Measurements from ENCODE around the gene ANTKMT.

The ANTKMT gene

GRCh38 chr16:728131-728889 is 7.4 kb downstream of the ANTKMT start:
- no peak overlapping the region for H3K9ac ChIP-seq (ENCODE audit: low read depth in 1 of 2, low read length in 2 of 2)

GRCh38 chr16:728890-729744 is 8.2 kb downstream of the ANTKMT start:
- H3K4me3 ChIP-seq (ENCODE audit: low read depth in 1 of 2, low read length in 2 of 2): no peak overlapping the region
- H3K27ac ChIP-seq (ENCODE audit: low read depth, low read length): no peak overlapping the region
- H3K27me3 ChIP-seq (ENCODE audit: control insufficient read depth in 1 of 2, insufficient read depth in 2 of 2, low read length in 2 of 2): peaks cover 15 to 22% of the 10 kb centered on the region in 2 donors
- peaks cover 12 to 16% of the 10 kb centered on the region in 2 donors for H3K36me3 ChIP-seq (ENCODE audit: control insufficient read depth in 1 of 2, insufficient read depth in 2 of 2, low read length in 2 of 2)
- peaks cover 0 to 18% of the 10 kb centered on the region in 2 donors for H3K4me1 ChIP-seq (ENCODE audit: control insufficient read depth in 1 of 2, insufficient read depth in 2 of 2, low read length in 2 of 2)
- H3K9me3 ChIP-seq (ENCODE audit: control insufficient read depth in 1 of 2, low read length in 2 of 2): no peaks in the 10 kb centered on the region
- no peak overlapping the region for H3K9ac ChIP-seq (ENCODE audit: low read depth in 1 of 2, low read length in 2 of 2)

More at GRCh38 chr16:728131-728889, 7.4 kb downstream of the ANTKMT start:
- H3K9me3 ChIP-seq (ENCODE audit: control insufficient read depth in 1 of 2, low read length in 2 of 2): no peaks in the 10 kb centered on the region
- peaks cover 9% of the 10 kb centered on the region in 2 donors for H3K36me3 ChIP-seq (ENCODE audit: control insufficient read depth in 1 of 2, insufficient read depth in 2 of 2, low read length in 2 of 2)
- peaks cover 0 to 18% of the 10 kb centered on the region in 2 donors for H3K4me1 ChIP-seq (ENCODE audit: control insufficient read depth in 1 of 2, insufficient read depth in 2 of 2, low read length in 2 of 2)
- peaks cover 15 to 22% of the 10 kb centered on the region in 2 donors for H3K27me3 ChIP-seq (ENCODE audit: control insufficient read depth in 1 of 2, insufficient read depth in 2 of 2, low read length in 2 of 2)
- peak overlapping the region; percentile 29 to 54 for H3K4me3 ChIP-seq (ENCODE audit: low read depth in 1 of 2, low read length in 2 of 2)
- no peak overlapping the region for H3K27ac ChIP-seq (ENCODE audit: low read depth, low read length)

- Histone ChIP-seq H3K9me3 (ENCODE audit: control insufficient read depth in 1 of 2, low read length in 2 of 2) (no peaks in the 10 kb centered on the region), H3K27ac (ENCODE audit: low read depth, low read length) (no peak overlapping the region), H3K4me1 (ENCODE audit: control insufficient read depth in 1 of 2, insufficient read depth in 2 of 2, low read length in 2 of 2) (peaks cover 0 to 18% of the 10 kb centered on the region in 2 donors), H3K27me3 (ENCODE audit: control insufficient read depth in 1 of 2, insufficient read depth in 2 of 2, low read length in 2 of 2) (peaks cover 15 to 19% of the 10 kb centered on the region in 2 donors), H3K4me3 (ENCODE audit: low read depth in 1 of 2, low read length in 2 of 2) (no peak overlapping the region), H3K36me3 (ENCODE audit: control insufficient read depth in 1 of 2, insufficient read depth in 2 of 2, low read length in 2 of 2) (peaks cover 20 to 25% of the 10 kb centered on the region in 2 donors), H3K9ac (ENCODE audit: low read depth in 1 of 2, low read length in 2 of 2) (no peak overlapping the region)
These were observed 9.1 kb downstream of the ANTKMT start for GRCh38 chr16:729768-730665.

- Histone ChIP-seq H3K27me3 (ENCODE audit: control insufficient read depth in 1 of 2, insufficient read depth in 2 of 2, low read length in 2 of 2) (peaks cover 8 to 10% of the 10 kb centered on the region in 2 donors), H3K9ac (ENCODE audit: low read depth in 1 of 2, low read length in 2 of 2) (no peak overlapping the region), H3K27ac (ENCODE audit: low read depth, low read length) (no peak overlapping the region), H3K9me3 (ENCODE audit: control insufficient read depth in 1 of 2, low read length in 2 of 2) (no peaks in the 10 kb centered on the region), H3K4me1 (ENCODE audit: control insufficient read depth in 1 of 2, insufficient read depth in 2 of 2, low read length in 2 of 2) (peaks cover 0 to 18% of the 10 kb centered on the region in 2 donors), H3K4me3 (ENCODE audit: low read depth in 1 of 2, low read length in 2 of 2) (no peak overlapping the region), H3K36me3 (ENCODE audit: control insufficient read depth in 1 of 2, insufficient read depth in 2 of 2, low read length in 2 of 2) (peaks cover 28 to 34% of the 10 kb centered on the region in 2 donors)
These were observed 9.9 kb downstream of the ANTKMT start for GRCh38 chr16:730666-731509.

- H3K4me1 ChIP-seq (ENCODE audit: control insufficient read depth in 1 of 2, insufficient read depth in 2 of 2, low read length in 2 of 2): peaks cover 0 to 8% of the 10 kb centered on the region in 2 donors
- H3K4me3 ChIP-seq (ENCODE audit: low read depth in 1 of 2, low read length in 2 of 2): no peak overlapping the region
- peaks cover 34 to 48% of the 10 kb centered on the region in 2 donors for H3K36me3 ChIP-seq (ENCODE audit: control insufficient read depth in 1 of 2, insufficient read depth in 2 of 2, low read length in 2 of 2)
- H3K27me3 ChIP-seq (ENCODE audit: control insufficient read depth in 1 of 2, insufficient read depth in 2 of 2, low read length in 2 of 2): peaks cover 0 to 3% of the 10 kb centered on the region in 2 donors
- no peak overlapping the region for H3K27ac ChIP-seq (ENCODE audit: low read depth, low read length)
- H3K9ac ChIP-seq (ENCODE audit: low read depth in 1 of 2, low read length in 2 of 2): no peak overlapping the region
- no peaks in the 10 kb centered on the region for H3K9me3 ChIP-seq (ENCODE audit: control insufficient read depth in 1 of 2, low read length in 2 of 2)
These were observed 11.4 kb downstream of the ANTKMT start for GRCh38 chr16:732332-732731.

- H3K27ac ChIP-seq (ENCODE audit: low read depth, low read length): no peak overlapping the region
- H3K36me3 ChIP-seq (ENCODE audit: control insufficient read depth in 1 of 2, insufficient read depth in 2 of 2, low read length in 2 of 2): peaks cover 34 to 54% of the 10 kb centered on the region in 2 donors
- no peak overlapping the region for H3K4me3 ChIP-seq (ENCODE audit: low read depth in 1 of 2, low read length in 2 of 2)
- no peaks in the 10 kb centered on the region for H3K27me3 ChIP-seq (ENCODE audit: control insufficient read depth in 1 of 2, insufficient read depth in 2 of 2, low read length in 2 of 2)
- no peaks in the 10 kb centered on the region for H3K9me3 ChIP-seq (ENCODE audit: control insufficient read depth in 1 of 2, low read length in 2 of 2)
- H3K9ac ChIP-seq (ENCODE audit: low read depth in 1 of 2, low read length in 2 of 2): no peak overlapping the region
- H3K4me1 ChIP-seq (ENCODE audit: control insufficient read depth in 1 of 2, insufficient read depth in 2 of 2, low read length in 2 of 2): peaks cover 0 to 4% of the 10 kb centered on the region in 2 donors
These were observed 12.0 kb downstream of the ANTKMT start for GRCh38 chr16:732936-733335.

GRCh38 chr16:733382-734207 is 12.6 kb downstream of the ANTKMT start:
- H3K27me3 ChIP-seq (ENCODE audit: control insufficient read depth in 1 of 2, insufficient read depth in 2 of 2, low read length in 2 of 2): no peaks in the 10 kb centered on the region
- no peak overlapping the region for H3K27ac ChIP-seq (ENCODE audit: low read depth, low read length)
- no peaks in the 10 kb centered on the region for H3K9me3 ChIP-seq (ENCODE audit: control insufficient read depth in 1 of 2, low read length in 2 of 2)
- H3K4me3 ChIP-seq (ENCODE audit: low read depth in 1 of 2, low read length in 2 of 2): no peak overlapping the region
- no peak overlapping the region for H3K9ac ChIP-seq (ENCODE audit: low read depth in 1 of 2, low read length in 2 of 2)
- peaks cover 34 to 56% of the 10 kb centered on the region in 2 donors for H3K36me3 ChIP-seq (ENCODE audit: control insufficient read depth in 1 of 2, insufficient read depth in 2 of 2, low read length in 2 of 2)
- H3K4me1 ChIP-seq (ENCODE audit: control insufficient read depth in 1 of 2, insufficient read depth in 2 of 2, low read length in 2 of 2): peaks cover 0 to under 1% of the 10 kb centered on the region in 2 donors

GRCh38 chr16:734208-734980 is 13.4 kb downstream of the ANTKMT start:
- peaks cover 0 to under 1% of the 10 kb centered on the region in 2 donors for H3K4me1 ChIP-seq (ENCODE audit: control insufficient read depth in 1 of 2, insufficient read depth in 2 of 2, low read length in 2 of 2)
- H3K9ac ChIP-seq (ENCODE audit: low read depth in 1 of 2, low read length in 2 of 2): no peak overlapping the region
- H3K9me3 ChIP-seq (ENCODE audit: control insufficient read depth in 1 of 2, low read length in 2 of 2): no peaks in the 10 kb centered on the region
- H3K36me3 ChIP-seq (ENCODE audit: control insufficient read depth in 1 of 2, insufficient read depth in 2 of 2, low read length in 2 of 2): peaks cover 34 to 56% of the 10 kb centered on the region in 2 donors
- H3K27me3 ChIP-seq (ENCODE audit: control insufficient read depth in 1 of 2, insufficient read depth in 2 of 2, low read length in 2 of 2): no peaks in the 10 kb centered on the region
- H3K4me3 ChIP-seq (ENCODE audit: low read depth in 1 of 2, low read length in 2 of 2): no peak overlapping the region
- H3K27ac ChIP-seq (ENCODE audit: low read depth, low read length): no peak overlapping the region
